Hematopoietic multipotent progenitor cell treated with erythropoietin and hydrocortisone succinate and interleukin-3 and kit ligand, for 17 days (in vitro differentiated cells): ENCODE results near the gene OR9Q1.
"Not testable (repeated sequence)": the region's sequence is repeated elsewhere in the genome, so short reads cannot be mapped to it uniquely, and the experiment has no call there.

Experiments used
- DNase-seq: peaks from one replicate; pipeline ENCODE4 v3.0.0-alpha.2; 2015; ENCODE audit warnings: low spot score

Gene OR9Q1

GRCh38 chr11:58023435-58023931, at the start of gene OR9Q1:
OR9Q1 (plus strand) TSS chr11:58023881; CDS start chr11:58179445, 155,564 bp downstream.
- no peak for DNase-seq

DNA sequence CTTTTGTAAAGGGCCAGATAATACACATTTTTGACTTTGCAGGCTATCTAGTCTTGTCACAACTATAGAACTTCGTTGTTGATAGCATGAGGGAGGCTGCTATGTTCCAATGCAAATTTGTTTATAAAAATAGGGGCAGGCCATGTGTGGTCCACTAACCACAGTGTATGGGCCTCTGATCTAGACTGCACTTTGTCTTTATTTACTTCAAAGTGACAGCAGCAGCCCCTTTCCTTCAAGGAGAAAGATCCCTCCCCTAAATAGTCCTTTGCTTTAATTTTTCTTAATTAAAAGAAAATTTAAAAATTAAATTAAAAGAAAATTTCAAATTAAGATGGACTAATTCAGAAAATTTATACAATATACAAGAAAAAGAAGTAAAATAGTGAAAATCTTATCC, 49.5 kb upstream of the OR9Q1 start:
- no peak for DNase-seq

GRCh38 chr11:57974848-57975601, 48.7 kb upstream of the OR9Q1 start:
- no peak for DNase-seq

DNA sequence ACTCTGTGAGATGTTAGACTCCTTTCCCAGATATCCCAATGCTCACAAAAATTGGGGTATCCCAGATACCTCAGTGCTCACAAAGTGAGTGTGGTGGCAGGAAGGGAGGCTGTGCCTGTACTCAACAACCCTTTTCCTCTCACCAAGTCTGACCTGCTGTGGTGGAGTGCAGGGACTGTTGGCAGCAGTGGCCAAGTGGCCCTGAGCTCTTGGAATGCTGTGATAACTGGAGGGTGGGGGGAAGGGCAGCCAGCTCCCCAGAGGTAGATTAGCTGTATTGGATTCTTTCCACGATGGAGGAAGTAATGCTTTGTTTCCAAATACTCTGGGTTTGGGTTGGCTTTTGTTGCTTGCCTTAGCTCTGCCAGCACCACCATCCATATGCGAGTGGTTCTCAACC, 46.0 kb upstream of the OR9Q1 start:
- DNase-seq, result no peak

- no peak for DNase-seq
Measured at GRCh38 chr11:57978686-57979531, 44.8 kb upstream of the OR9Q1 start.

GRCh38 chr11:57979532-57980079, 44.1 kb upstream of the OR9Q1 start:
- no peak for DNase-seq

GRCh38 chr11:57980201-57980600, 43.5 kb upstream of the OR9Q1 start:
- DNase-seq, result no peak

GRCh38 chr11:57981536-57981935, 42.1 kb upstream of the OR9Q1 start:
- no peak for DNase-seq

DNA sequence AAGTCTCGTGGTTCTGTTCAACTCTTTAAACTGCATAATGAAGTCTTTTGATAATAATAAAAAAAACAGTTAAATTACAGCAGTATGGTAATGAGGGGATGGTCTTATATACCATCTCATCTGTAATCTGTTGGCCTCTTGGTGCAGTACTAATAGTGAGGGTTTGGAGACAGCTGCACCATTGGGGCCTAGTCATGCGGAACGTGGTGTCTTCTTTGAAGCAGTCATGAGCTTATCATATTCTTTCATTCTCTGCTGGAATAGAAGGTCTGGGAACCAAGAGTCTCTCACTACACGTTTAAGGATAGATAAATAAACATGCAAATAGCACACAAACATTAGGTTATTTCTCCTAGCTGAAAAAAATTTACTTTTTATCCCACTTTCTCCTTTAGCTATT, 40.9 kb upstream of the OR9Q1 start:
- DNase-seq, result no peak

GRCh38 chr11:57983191-57983590, 40.5 kb upstream of the OR9Q1 start:
- no peak for DNase-seq

GRCh38 chr11:57999523-57999922, 24.2 kb upstream of the OR9Q1 start:
- not testable (repeated sequence) for DNase-seq

- DNase-seq, result not testable (repeated sequence)
Measured at GRCh38 chr11:58000021-58000420, 23.7 kb upstream of the OR9Q1 start.

DNA sequence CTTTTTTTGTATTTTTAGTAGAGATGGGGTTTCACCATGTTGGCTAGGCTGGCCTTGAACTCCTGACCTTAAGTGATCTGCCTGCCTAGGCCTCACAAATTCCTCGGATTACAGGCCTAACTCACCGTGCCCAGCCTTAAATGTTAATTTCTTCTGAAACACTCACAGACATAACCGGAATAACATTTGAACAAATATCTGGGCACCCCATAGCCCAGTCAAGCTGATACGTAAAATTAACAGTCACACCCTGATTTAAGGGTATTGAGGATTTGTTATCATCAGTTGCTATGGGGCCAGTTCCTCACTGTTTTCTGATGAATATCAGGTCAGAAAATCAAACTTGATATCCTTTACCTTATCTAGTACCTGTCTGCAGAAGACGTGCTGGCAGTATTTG, 23.0 kb upstream of the OR9Q1 start:
- DNase-seq, result no peak

GRCh38 chr11:58003036-58003435, 20.6 kb upstream of the OR9Q1 start:
- no peak for DNase-seq

DNA sequence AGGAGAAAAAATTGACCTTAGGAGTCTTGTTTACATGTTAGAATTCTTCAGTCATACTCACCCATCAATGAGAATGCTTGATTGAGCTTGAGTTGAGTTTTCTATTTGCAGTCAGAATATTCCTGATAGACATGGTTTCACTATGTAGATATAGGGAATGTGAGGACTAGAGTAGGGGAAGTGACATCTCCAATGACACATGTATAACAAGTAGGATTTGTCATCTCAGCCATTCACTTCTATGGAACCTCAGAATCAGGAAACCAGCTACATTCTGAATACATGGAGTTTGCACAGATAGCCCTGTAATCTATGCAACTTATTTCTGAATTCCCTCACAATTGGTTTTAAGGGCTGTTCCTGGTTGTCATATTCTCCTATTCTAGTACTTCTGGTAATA, 20.1 kb upstream of the OR9Q1 start:
- DNase-seq, result no peak

DNA sequence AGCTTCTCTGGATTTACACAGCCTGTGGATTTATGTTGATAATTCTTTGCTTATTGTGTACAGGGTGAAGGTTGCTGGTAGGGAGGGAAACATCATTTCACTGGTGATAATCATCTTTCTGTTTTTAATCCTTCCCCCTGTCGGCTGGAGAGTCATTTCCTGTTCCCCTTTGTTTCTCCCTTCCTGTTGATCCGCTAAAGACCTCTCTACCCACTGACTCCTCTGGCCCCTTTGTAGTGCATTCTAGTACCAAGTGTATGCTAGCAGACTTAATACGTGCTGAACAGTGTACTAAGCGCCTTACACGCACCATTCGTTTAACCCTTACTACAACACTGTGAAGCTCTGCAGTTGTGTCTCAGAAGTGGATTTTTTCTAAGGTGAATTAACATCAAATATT, 19.0 kb upstream of the OR9Q1 start:
- no peak for DNase-seq

GRCh38 chr11:58006940-58007339, 16.7 kb upstream of the OR9Q1 start:
- no peak for DNase-seq

GRCh38 chr11:58011771-58012170, 11.9 kb upstream of the OR9Q1 start:
- no peak for DNase-seq

- no peak for DNase-seq
Measured at GRCh38 chr11:58024601-58025091, 965 bp downstream of the OR9Q1 start.

- DNase-seq, result no peak
Measured at GRCh38 chr11:58027341-58027740, 3.7 kb downstream of the OR9Q1 start.

DNA sequence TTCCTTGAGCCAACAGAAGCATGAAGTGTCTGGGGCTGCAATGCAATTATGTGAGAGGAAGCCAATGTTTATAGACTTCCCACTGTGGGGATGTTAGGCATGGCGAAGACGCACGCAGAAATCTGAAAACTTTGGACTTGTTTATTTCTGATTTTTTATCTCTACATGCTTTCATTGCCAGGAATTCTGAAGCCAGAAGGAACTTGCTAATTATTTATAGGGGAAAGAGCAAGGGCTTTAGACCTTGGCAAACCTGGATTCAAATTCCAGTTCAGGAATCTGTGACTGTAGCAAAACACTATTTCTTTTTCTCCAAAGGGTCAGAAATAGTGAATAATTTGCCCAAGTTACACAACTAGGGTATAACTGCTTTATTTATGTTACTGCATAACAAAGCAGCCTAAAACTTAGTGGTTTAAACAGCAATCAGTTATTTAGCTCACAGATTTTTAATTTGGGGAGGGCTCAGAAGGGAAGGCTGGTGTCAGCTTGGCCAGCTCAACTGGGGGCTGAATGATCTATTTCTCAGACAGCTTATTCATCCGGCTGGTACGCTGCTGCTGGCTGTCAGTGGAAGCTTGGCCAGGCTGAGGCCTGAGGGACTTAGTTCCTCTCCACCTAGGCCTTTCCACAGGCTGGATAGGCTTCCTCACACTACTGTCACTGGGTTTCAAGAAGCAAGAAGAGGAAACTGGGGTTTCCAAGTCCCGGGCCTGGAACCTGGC, 5.2 kb downstream of the OR9Q1 start:
- no peak for DNase-seq

GRCh38 chr11:58030653-58031052, 7.0 kb downstream of the OR9Q1 start, which contains the start of gene OR6Q1:
OR6Q1 (plus strand) TSS chr11:58030953; CDS start chr11:58030953, 0 bp downstream.
- no peak for DNase-seq
